IMR-90 (cell line): ENCODE data around the gene MYL12B. TPM values are rescaled to one million over a fixed set of nuclear protein-coding genes. Genes with fewer than 3 reads are reported as not detected.

Experiments used
- ATAC-seq: fragments of 200-7000 bp; cut with Tn5 transposase; 2 replicates; pipeline ENCODE4 v1.9.1; 2020; ENCODE audit warnings: low read depth, mild to moderate bottlenecking, moderate library complexity
- BruUV-seq: library from RNA; stranded (reverse); fragments of 400-500 nt; replicated peaks from 2 replicates; lab custom pipeline; 2021; lab: Mats Ljungman, UMichigan
- CTCF ChIA-PET: fragments of 300-600 bp; formaldehyde crosslinking; extraction: SDS; loops from one replicate; lab custom pipeline; 2021; ENCODE audit warnings: antibody characterized with exemption; lab: Yijun Ruan, JAX
- POLR2A ChIA-PET: fragments of 300-600 bp; sonication (Branson Sonifier 250); formaldehyde crosslinking; loops from one replicate; lab custom pipeline; 2022; ENCODE audit warnings: antibody characterized with exemption; ENCODE audit not compliant: unreplicated experiment; lab: Charles Lee
- DNase-seq: peaks from one replicate; pipeline ENCODE4 v3.0.0; 2013
- H2AFZ ChIP-seq: replicated peaks from 2 replicates; pipeline ENCODE3; 2013; ENCODE audit warnings: low read length, mild to moderate bottlenecking; ENCODE audit not compliant: poor library complexity
- H2AK5ac ChIP-seq: 2 replicates; pipeline ENCODE4 v1.6.1; 2013; ENCODE audit warnings: low read depth, low read length, inconsistent platforms
- H2AK9ac ChIP-seq: replicated peaks from 2 replicates; pipeline ENCODE3; 2013; ENCODE audit warnings: mild to moderate bottlenecking, low read depth, low read length, moderate library complexity; ENCODE audit not compliant: poor library complexity
- H2BK120ac ChIP-seq: 2 replicates; pipeline ENCODE4 v1.6.1; 2013; ENCODE audit warnings: low read depth, low read length, inconsistent platforms
- H2BK15ac ChIP-seq: 3 replicates; pipeline ENCODE4 v1.6.1; 2013; ENCODE audit warnings: low read depth, low read length, inconsistent platforms
- H2BK20ac ChIP-seq: 2 replicates; pipeline ENCODE4 v1.6.1; 2013; ENCODE audit warnings: low read depth, mild to moderate bottlenecking, inconsistent platforms, low read length, moderate library complexity
- H2BK5ac ChIP-seq: 2 replicates; pipeline ENCODE4 v1.6.1; 2013; ENCODE audit warnings: mild to moderate bottlenecking, low read depth, low read length, inconsistent platforms; ENCODE audit not compliant: poor library complexity, severe bottlenecking
- H3K14ac ChIP-seq: replicated peaks from 2 replicates; pipeline ENCODE4 v1.6.1; 2013; ENCODE audit warnings: low read depth, low read length, inconsistent platforms
- H3K18ac ChIP-seq: 2 replicates; pipeline ENCODE4 v1.6.1; 2013; ENCODE audit warnings: low read depth, low read length, control low read depth
- H3K23ac ChIP-seq: 2 replicates; pipeline ENCODE4 v1.6.1; 2013; ENCODE audit warnings: low read depth, low read length, inconsistent platforms
- H3K27ac ChIP-seq: 2 replicates; pipeline ENCODE4 v1.5.1; 2013; ENCODE audit warnings: mild to moderate bottlenecking, control low read depth, low read length; ENCODE audit not compliant: insufficient read depth
- H3K27me3 ChIP-seq: 2 replicates; pipeline ENCODE4 v1.6.1; 2013; ENCODE audit warnings: low read length; ENCODE audit not compliant: control insufficient read depth, insufficient read depth
- H3K36me3 ChIP-seq: 2 replicates; pipeline ENCODE4 v1.6.1; 2013; ENCODE audit warnings: low read length, mixed read lengths; ENCODE audit not compliant: control insufficient read depth, insufficient read depth
- H3K4ac ChIP-seq: 2 replicates; pipeline ENCODE4 v1.6.1; 2013; ENCODE audit warnings: low read depth, low read length, inconsistent platforms
- H3K4me1 ChIP-seq: 2 replicates; pipeline ENCODE4 v1.6.1; 2013; ENCODE audit warnings: low read length, mixed read lengths; ENCODE audit not compliant: control insufficient read depth, insufficient read depth
- H3K4me2 ChIP-seq: 2 replicates; pipeline ENCODE4 v1.6.1; 2013; ENCODE audit warnings: low read depth, mild to moderate bottlenecking, control low read depth, low read length, moderate library complexity
- H3K4me3 ChIP-seq: 2 replicates; pipeline ENCODE4 v1.5.1; 2013; ENCODE audit warnings: low read depth, mild to moderate bottlenecking, control low read depth, low read length, moderate library complexity; ENCODE audit not compliant: insufficient read depth
- H3K56ac ChIP-seq: 2 replicates; pipeline ENCODE4 v1.6.1; 2013; ENCODE audit warnings: low read length, inconsistent platforms; ENCODE audit not compliant: insufficient read depth; ENCODE audit errors: extremely low read depth
- H3K79me1 ChIP-seq, 2 experiments: 2 replicates each; pipeline ENCODE4 v1.6.1; 2013; ENCODE audit warnings: low read length in 2 of 2, inconsistent platforms in 1 of 2, low read depth in 1 of 2
- H3K9ac ChIP-seq: 2 replicates; pipeline ENCODE4 v1.6.1; 2013; ENCODE audit warnings: low read depth, low read length, control low read depth
- H3K9me1 ChIP-seq: 2 replicates; pipeline ENCODE4 v1.6.1; 2013; ENCODE audit warnings: low read length, inconsistent platforms; ENCODE audit not compliant: insufficient read depth
- H3K9me3 ChIP-seq: 2 replicates; pipeline ENCODE4 v1.6.1; 2013; ENCODE audit warnings: low read length; ENCODE audit not compliant: control insufficient read depth, insufficient read depth
- H4K20me1 ChIP-seq: 2 replicates; pipeline ENCODE4 v1.6.1; 2013; ENCODE audit warnings: low read length, inconsistent platforms; ENCODE audit not compliant: insufficient read depth
- H4K5ac ChIP-seq: 2 replicates; pipeline ENCODE4 v1.6.1; 2013; ENCODE audit warnings: mild to moderate bottlenecking, low read depth, low read length, control low read depth
- H4K8ac ChIP-seq, 2 experiments: 2 replicates each; pipeline ENCODE4 v1.6.1; 2013; ENCODE audit warnings: low read depth in 2 of 2, low read length in 2 of 2, control low read depth in 1 of 2, inconsistent platforms in 1 of 2
- H4K91ac ChIP-seq: 2 replicates; pipeline ENCODE4 v1.6.1; 2013; ENCODE audit warnings: low read depth, low read length, inconsistent platforms; ENCODE audit not compliant: insufficient read depth
- CEBPB ChIP-seq: IDR thresholded peaks from 2 replicates; pipeline ENCODE4 v1.6.1; 2012; ENCODE audit warnings: low read depth, low read length, improper control_type of control experiment
- CHD1 ChIP-seq: IDR thresholded peaks from 2 replicates; pipeline ENCODE4 v1.6.1; 2012; ENCODE audit warnings: low read depth, low read length, improper control_type of control experiment
- WGBS, 2 experiments: methylation state at CpG; one replicate each; pipeline versions ENCODE4 v1.1.5 to v1.1.7; 2013; ENCODE audit warnings: missing lambda C conversion rate in 2 of 2; ENCODE audit not compliant: insufficient read length in 1 of 2; ENCODE audit errors: extremely low coverage in 2 of 2; 5-methylcytosine and 5-hydroxymethylcytosine counted together
- dilution Hi-C: fragments of 300-500 bp; cut with HindIII; formaldehyde crosslinking; loops from one replicate; pipeline ENCODE4 v1.14.3; 2018; ENCODE audit warnings: low sequenced_read_pairs; ENCODE audit not compliant: unreplicated experiment
- in situ Hi-C: fragments of 300-500 bp; cut with MboI; formaldehyde crosslinking; loops from 3 replicates; pipeline ENCODE4 v1.14.3; 2019; ENCODE audit warnings: low sequenced_read_pairs, inconsistent platforms, mixed read lengths
- intact Hi-C: fragments of 100-400 bp; cut with micrococcal nuclease; formaldehyde crosslinking; loops from 2 replicates; pipeline ENCODE4 v1.10.0; 2022
- polyA plus RNA-seq, 3 experiments: library from polyadenylated mRNA; depleted of rRNA; stranded (reverse); fragments of >200 nt; gene quantifications; 2 replicates each; pipeline ENCODE4 v1.2.3, GENCODE V29; 2012; ENCODE audit warnings: low replicate concordance in 1 of 3
- total RNA-seq: library from RNA; depleted of rRNA; stranded (reverse); fragments of >200 nt; gene quantifications from 2 replicates; pipeline ENCODE4 v1.2.3, GENCODE V29; 2012

The MYL12B gene
- total and polyA plus RNA-seq, 2 of the 4 experiments (the other 2 are of a cell fraction) = 692 to 816 TPM

- Histone ChIP-seq H3K56ac (no peak overlapping the region), H2BK5ac (no peak overlapping the region), H3K79me1 (no peaks in the 10 kb centered on the region), H3K14ac (no peak overlapping the region), H2AK5ac (no peak overlapping the region), H2BK15ac (no peak overlapping the region), H4K20me1 (no peaks in the 10 kb centered on the region), H3K36me3 (no peaks in the 10 kb centered on the region), H4K8ac (no peak overlapping the region; a peak in 1 of 4 replicates), H3K4me1 (no peaks in the 10 kb centered on the region), H3K9ac (no peak overlapping the region), H3K9me3 (no peaks in the 10 kb centered on the region), H3K4me2 (peak overlapping the region; percentile 37; the same call in 1 of the 2 replicates), H2BK120ac (no peak overlapping the region), H3K27ac (no peak overlapping the region), H2BK20ac (no peak overlapping the region), H3K27me3 (peaks cover 2% of the 10 kb centered on the region; the same call in 1 of the 2 replicates), H3K23ac (no peak overlapping the region), H4K91ac (no peak overlapping the region), H4K5ac (no peak overlapping the region), H3K9me1 (no peaks in the 10 kb centered on the region), H3K4ac (no peak overlapping the region), H2AFZ (no peak overlapping the region), H3K4me3 (no peak overlapping the region), H3K18ac (no peak overlapping the region), H2AK9ac (no peak overlapping the region)
- intact Hi-C loops = no loop called here
- BruUV-seq = no TSS peak
- POLR2A ChIA-PET = no interaction called here
- ATAC-seq (peak; percentile 54), DNase-seq (peak; percentile 31)
- in situ Hi-C loops = no loop called here
- TF ChIP-seq CEBPB (0 out of 2 replicates have a peak, but pooled peaks have one; percentile 19), CHD1 (no peak)
- 82% methylated on average over 3 of the region's 9 CpGs; no CpG with 5 or more reads in 1 of the 2 experiments for WGBS, 2 experiments
- dilution Hi-C loops = no loop called here
- CTCF ChIA-PET = interaction anchor here (1.2 kb wide), 1 partner anchor 102 kb away, joined by 3 read pairs; no protein-coding TSS in a partner anchor
Measured at GRCh38 chr18:3230401-3231334, 31.3 kb upstream of the MYL12B start.
